ENCODE results near the gene NXT1.

- TF ChIP-seq ZNF565 (CRISPR knock-in tag; conservative IDR thresholded peaks at IDR 0.05; ENCODE audit: low read depth) (no peak), PATZ1 (CRISPR knock-in tag; IDR thresholded peaks at IDR 0.05; ENCODE audit: borderline replicate concordance) (no peak), TSHZ2 (CRISPR knock-in tag; IDR thresholded peaks at IDR 0.05) (no peak), RARB (CRISPR knock-in tag; IDR thresholded peaks at IDR 0.05) (no peak), ZFP3 (CRISPR knock-in tag; IDR thresholded peaks at IDR 0.05) (no peak), CREB5 (CRISPR knock-in tag; IDR thresholded peaks at IDR 0.05; ENCODE audit: low read depth) (no peak), ARNTL (CRISPR knock-in tag; IDR thresholded peaks at IDR 0.05; ENCODE audit: borderline replicate concordance, low read depth) (no peak), POU6F1 (CRISPR knock-in tag; IDR thresholded peaks at IDR 0.05; ENCODE audit: borderline replicate concordance, low read depth) (no peak), ZNF8 (CRISPR knock-in tag; IDR thresholded peaks at IDR 0.05) (no peak), CSRNP3 (CRISPR knock-in tag; IDR thresholded peaks at IDR 0.05) (no peak), TOX (CRISPR knock-in tag; IDR thresholded peaks at IDR 0.05; ENCODE audit: borderline replicate concordance) (no peak)
Observed at GRCh38 chr20:23311947-23312506, 38.6 kb upstream of the NXT1 start.
